HepG2 (cell line): ENCODE results near the gene COG4. TPM values are rescaled to one million over a fixed set of nuclear protein-coding genes. Genes with fewer than 3 reads are reported as not detected.
A peak's percentile ranks its signal among the peaks of the same experiment; 100 is the strongest.

ENCODE experiments used
- ATF1 ChIP-seq: IDR thresholded peaks from 2 replicates; pipeline ENCODE4 v1.6.1; 2016; ENCODE audit warnings: mild to moderate bottlenecking, control low read depth
- DMAP1 ChIP-seq: IDR thresholded peaks from 2 replicates; pipeline ENCODE4 v1.6.1; 2016
- EEA1 ChIP-seq: sonication (generic); formaldehyde crosslinking; IDR thresholded peaks from 2 replicates; pipeline ENCODE4 v1.5.1; 2020; ENCODE audit warnings: mild to moderate bottlenecking, missing genetic modification reagents, borderline replicate concordance
- GABPA ChIP-seq, 2 experiments: IDR thresholded peaks; 2 replicates each; pipeline ENCODE4 v1.6.1; 2011 to 2016; ENCODE audit warnings: low read depth in 2 of 2, low read length in 1 of 2, missing biosample characterization in 1 of 2, missing genetic modification characterization in 1 of 2
- GABPB1 ChIP-seq: IDR thresholded peaks from 2 replicates; pipeline ENCODE4 v1.6.1; 2016; ENCODE audit warnings: mild to moderate bottlenecking, missing genetic modification reagents, moderate library complexity, missing compliant biosample characterization
- PATZ1 ChIP-seq: sonication (generic); formaldehyde crosslinking; IDR thresholded peaks from 2 replicates; pipeline ENCODE4 v1.4.0; 2020; ENCODE audit warnings: missing genetic modification reagents
- PAXIP1 ChIP-seq: sonication (generic); formaldehyde crosslinking; conservative IDR thresholded peaks from 2 replicates; pipeline ENCODE4 v1.4.0; 2020; ENCODE audit warnings: mild to moderate bottlenecking, missing genetic modification reagents, moderate library complexity
- PLRG1 ChIP-seq: fragments of 450-650 bp; conservative IDR thresholded peaks from 2 replicates; pipeline ENCODE4 v1.6.1; 2016
- SALL1 ChIP-seq: sonication (generic); formaldehyde crosslinking; IDR thresholded peaks from 2 replicates; pipeline ENCODE4 v1.8.0; 2022; ENCODE audit warnings: mild to moderate bottlenecking, missing genetic modification reagents
- SMAD9 ChIP-seq: sonication (generic); formaldehyde crosslinking; IDR thresholded peaks from 2 replicates; pipeline ENCODE4 v1.5.1; 2020; ENCODE audit warnings: mild to moderate bottlenecking, missing genetic modification reagents
- YY1 ChIP-seq: IDR thresholded peaks from 2 replicates; pipeline ENCODE4 v1.6.1; 2011; ENCODE audit warnings: low read length, low read depth, moderate library complexity, mild to moderate bottlenecking; ENCODE audit not compliant: insufficient read depth, insufficient replicate concordance
- ZMYM4 ChIP-seq: sonication (generic); formaldehyde crosslinking; IDR thresholded peaks from 2 replicates; pipeline ENCODE4 v1.8.1; 2023; ENCODE audit warnings: mild to moderate bottlenecking, missing genetic modification reagents
- ZNF691 ChIP-seq: sonication (generic); formaldehyde crosslinking; IDR thresholded peaks from 2 replicates; pipeline ENCODE4 v1.4.0; 2020; ENCODE audit warnings: missing genetic modification reagents, low read depth, mild to moderate bottlenecking, borderline replicate concordance
- polyA plus RNA-seq, 8 experiments: library from polyadenylated mRNA; depleted of rRNA in 3 of 8; stranded (reverse) in 7 of 8; unstranded in 1 of 8; fragments of >200 nt; fragmentation: Illumina TruSeq in 4 of 8; extraction: Trizol in 4 of 8; gene quantifications; 2 replicates each; pipeline versions ENCODE4 v1.2.1 to v1.2.3, GENCODE V29; 2011 to 2016; ENCODE audit warnings: low read depth in 4 of 8, missing spikeins in 1 of 8, mixed read lengths in 1 of 8; ENCODE audit not compliant: insufficient read depth in 1 of 8
- total RNA-seq, 5 experiments: library from RNA; depleted of rRNA; stranded (reverse); fragments of >200 nt; fragmentation: Illumina TruSeq; extraction: Trizol; gene quantifications; 2 replicates each; pipeline ENCODE4 v1.2.3, GENCODE V29; 2016; ENCODE audit warnings: low read depth in 1 of 5
- TF ChIP-seq, protein P1 (sequence below): sonication (generic); formaldehyde crosslinking; IDR thresholded peaks from 2 replicates; pipeline ENCODE4 v1.8.1; 2023; ENCODE audit warnings: mild to moderate bottlenecking, moderate library complexity, missing genetic modification reagents
- TF ChIP-seq, protein P2 (sequence below): sonication (generic); formaldehyde crosslinking; IDR thresholded peaks from 2 replicates; pipeline ENCODE4 v1.4.0; 2020; ENCODE audit warnings: mild to moderate bottlenecking, missing genetic modification reagents
- TF ChIP-seq, protein P3 (sequence below): sonication (generic); formaldehyde crosslinking; IDR thresholded peaks from 2 replicates; pipeline ENCODE4 v1.8.0; 2022; ENCODE audit warnings: mild to moderate bottlenecking, missing genetic modification reagents

The COG4 gene
- total and polyA plus RNA-seq, 2 of the 13 experiments (the other 11 are each of a cell fraction or from before 2014, with no cell fraction given): 51.1 to 73.8 TPM

- TF ChIP-seq PAXIP1 (peak; percentile 34), PLRG1 (no peak), ATF1 (CRISPR knock-in tag) (no peak), GABPB1 (CRISPR knock-in tag) (peak; percentile 15; the same call in 1 of the 2 replicates), PATZ1 (CRISPR knock-in tag) (peak; percentile 74), YY1 (peak; percentile 20), ZNF691 (CRISPR knock-in tag) (peak; percentile 61; the same call in 1 of the 2 replicates), SALL1 (CRISPR knock-in tag) (peak; percentile 12; the same call in 1 of the 2 replicates), DMAP1 (peak; percentile 46; the same call in 1 of the 2 replicates), ZMYM4 (CRISPR knock-in tag) (no peak), EEA1 (CRISPR knock-in tag) (no peak), SMAD9 (CRISPR knock-in tag) (no peak), GABPA (IDR thresholded peaks at IDR 0.05; ENCODE audit: low read depth, low read length) (no peak), GABPA (CRISPR knock-in tag; IDR thresholded peaks at IDR 0.05; ENCODE audit: low read depth) (peak; percentile 46; the same call in 1 of the 2 replicates)
- TF ChIP-seq, protein P1, sequence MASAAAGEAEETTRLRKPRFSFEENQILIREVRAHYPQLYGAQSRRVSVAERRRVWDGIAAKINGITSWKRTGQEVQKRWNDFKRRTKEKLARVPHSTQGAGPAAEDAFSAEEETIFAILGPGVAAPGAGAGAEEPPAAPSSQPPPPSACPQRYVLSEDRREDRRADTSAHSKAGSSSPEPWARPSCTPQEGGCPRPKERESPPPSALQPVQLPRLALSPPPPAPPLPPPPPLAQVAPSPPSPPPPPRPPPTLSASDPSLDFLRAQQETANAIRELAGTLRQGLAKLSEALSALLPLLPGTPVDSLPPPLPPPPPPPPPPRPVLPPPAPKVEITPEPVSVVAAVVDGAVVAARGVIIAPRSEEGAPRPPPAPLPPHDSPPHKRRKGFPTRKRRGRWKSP (CRISPR knock-in tag): no peak
- TF ChIP-seq, protein P2, sequence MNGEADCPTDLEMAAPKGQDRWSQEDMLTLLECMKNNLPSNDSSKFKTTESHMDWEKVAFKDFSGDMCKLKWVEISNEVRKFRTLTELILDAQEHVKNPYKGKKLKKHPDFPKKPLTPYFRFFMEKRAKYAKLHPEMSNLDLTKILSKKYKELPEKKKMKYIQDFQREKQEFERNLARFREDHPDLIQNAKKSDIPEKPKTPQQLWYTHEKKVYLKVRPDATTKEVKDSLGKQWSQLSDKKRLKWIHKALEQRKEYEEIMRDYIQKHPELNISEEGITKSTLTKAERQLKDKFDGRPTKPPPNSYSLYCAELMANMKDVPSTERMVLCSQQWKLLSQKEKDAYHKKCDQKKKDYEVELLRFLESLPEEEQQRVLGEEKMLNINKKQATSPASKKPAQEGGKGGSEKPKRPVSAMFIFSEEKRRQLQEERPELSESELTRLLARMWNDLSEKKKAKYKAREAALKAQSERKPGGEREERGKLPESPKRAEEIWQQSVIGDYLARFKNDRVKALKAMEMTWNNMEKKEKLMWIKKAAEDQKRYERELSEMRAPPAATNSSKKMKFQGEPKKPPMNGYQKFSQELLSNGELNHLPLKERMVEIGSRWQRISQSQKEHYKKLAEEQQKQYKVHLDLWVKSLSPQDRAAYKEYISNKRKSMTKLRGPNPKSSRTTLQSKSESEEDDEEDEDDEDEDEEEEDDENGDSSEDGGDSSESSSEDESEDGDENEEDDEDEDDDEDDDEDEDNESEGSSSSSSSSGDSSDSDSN (CRISPR knock-in tag): peak; percentile 17; the same call in 1 of the 2 replicates
- TF ChIP-seq, protein P3, sequence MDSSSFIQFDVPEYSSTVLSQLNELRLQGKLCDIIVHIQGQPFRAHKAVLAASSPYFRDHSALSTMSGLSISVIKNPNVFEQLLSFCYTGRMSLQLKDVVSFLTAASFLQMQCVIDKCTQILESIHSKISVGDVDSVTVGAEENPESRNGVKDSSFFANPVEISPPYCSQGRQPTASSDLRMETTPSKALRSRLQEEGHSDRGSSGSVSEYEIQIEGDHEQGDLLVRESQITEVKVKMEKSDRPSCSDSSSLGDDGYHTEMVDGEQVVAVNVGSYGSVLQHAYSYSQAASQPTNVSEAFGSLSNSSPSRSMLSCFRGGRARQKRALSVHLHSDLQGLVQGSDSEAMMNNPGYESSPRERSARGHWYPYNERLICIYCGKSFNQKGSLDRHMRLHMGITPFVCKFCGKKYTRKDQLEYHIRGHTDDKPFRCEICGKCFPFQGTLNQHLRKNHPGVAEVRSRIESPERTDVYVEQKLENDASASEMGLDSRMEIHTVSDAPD: 0 out of 2 replicates have a peak, but pooled peaks have one; percentile 33
These were observed 92.5 kb downstream of the COG4 start (continued) for GRCh38 chr16:70430667-70431536.
